ENCODE measurements around the gene EML4. TPM values are rescaled to one million over a fixed set of nuclear protein-coding genes. Genes with fewer than 3 reads are reported as not detected.

EML4 gene
- total RNA-seq, 1 donor from 2014 or later, result 167 TPM

GRCh38 chr2:42218712-42219111, 49.6 kb downstream of the EML4 start:
- Histone ChIP-seq H3K4me1 (no peaks in the 10 kb centered on the region), H3K9me3 (ENCODE audit: low read depth) (peaks cover 5% of the 10 kb centered on the region), H3K4me3 (no peak overlapping the region), H3K79me2 (ENCODE audit: low read depth) (peaks cover 97% of the 10 kb centered on the region), H4K20me1 (ENCODE audit: low read depth) (peaks cover 53% of the 10 kb centered on the region), H2AFZ (replicated peaks) (no peak overlapping the region), H3K36me3 (no peaks in the 10 kb centered on the region), H3K9ac (no peak overlapping the region), H3K4me2 (no peak overlapping the region), H3F3A (ENCODE audit: low read depth) (peaks cover 6% of the 10 kb centered on the region), H3K27ac (no peak overlapping the region), H3K27me3 (no peaks in the 10 kb centered on the region)
- Mint-ChIP-seq H3K9me3 (peaks cover 8% of the 10 kb centered on the region), H3K27ac (no peak overlapping the region), H3K27me3 (ENCODE audit: insufficient read depth, low read depth) (no peaks in the 10 kb centered on the region), H3K4me3 (no peak overlapping the region), H3K36me3 (peaks cover 10% of the 10 kb centered on the region), H3K4me1 (no peaks in the 10 kb centered on the region)
- no peak for DNase-seq (ENCODE audit: low spot score)
- no peak for TF ChIP-seq CTCF (IDR thresholded peaks at IDR 0.05)
- TF ChIP-seq EZH2phosphoT487 (IDR thresholded peaks at IDR 0.05), result no peak
- TF ChIP-seq EZH2 (IDR thresholded peaks at IDR 0.05), result no peak

GRCh38 chr2:42219160-42219559, 50.0 kb downstream of the EML4 start:
- Histone ChIP-seq H2AFZ (replicated peaks) (no peak overlapping the region), H3K4me3 (no peak overlapping the region), H3K9ac (no peak overlapping the region), H3K27me3 (no peaks in the 10 kb centered on the region), H3K4me2 (no peak overlapping the region), H3K36me3 (no peaks in the 10 kb centered on the region), H3F3A (ENCODE audit: low read depth) (peaks cover 9% of the 10 kb centered on the region), H3K79me2 (ENCODE audit: low read depth) (peaks cover 97% of the 10 kb centered on the region), H3K27ac (no peak overlapping the region), H3K4me1 (no peaks in the 10 kb centered on the region), H4K20me1 (ENCODE audit: low read depth) (peaks cover 53% of the 10 kb centered on the region), H3K9me3 (ENCODE audit: low read depth) (peaks cover 5% of the 10 kb centered on the region)
- Mint-ChIP-seq H3K36me3 (peaks cover 10% of the 10 kb centered on the region), H3K4me3 (no peak overlapping the region), H3K4me1 (no peaks in the 10 kb centered on the region), H3K27ac (no peak overlapping the region), H3K27me3 (ENCODE audit: insufficient read depth, low read depth) (no peaks in the 10 kb centered on the region), H3K9me3 (peaks cover 8% of the 10 kb centered on the region)
- TF ChIP-seq EZH2 (IDR thresholded peaks at IDR 0.05) (no peak), CTCF (IDR thresholded peaks at IDR 0.05) (no peak), EZH2phosphoT487 (IDR thresholded peaks at IDR 0.05) (no peak)
- no peak for DNase-seq (ENCODE audit: low spot score)

- Histone ChIP-seq H3K9ac (no peak overlapping the region), H3K36me3 (no peaks in the 10 kb centered on the region), H3K9me3 (ENCODE audit: low read depth) (peaks cover 5% of the 10 kb centered on the region), H3K4me3 (no peak overlapping the region), H3K4me2 (no peak overlapping the region), H3K27me3 (no peaks in the 10 kb centered on the region), H3K4me1 (no peaks in the 10 kb centered on the region), H3K79me2 (ENCODE audit: low read depth) (peaks cover 97% of the 10 kb centered on the region), H2AFZ (replicated peaks) (no peak overlapping the region), H4K20me1 (ENCODE audit: low read depth) (peaks cover 51% of the 10 kb centered on the region), H3F3A (ENCODE audit: low read depth) (peaks cover 11% of the 10 kb centered on the region), H3K27ac (no peak overlapping the region)
- H3K27ac Mint-ChIP-seq, result no peak overlapping the region
- H3K4me1 Mint-ChIP-seq, result no peaks in the 10 kb centered on the region
- DNase-seq (ENCODE audit: low spot score), result no peak
- TF ChIP-seq EZH2phosphoT487 (IDR thresholded peaks at IDR 0.05) (no peak), CTCF (IDR thresholded peaks at IDR 0.05) (no peak), EZH2 (IDR thresholded peaks at IDR 0.05) (no peak)
- H3K9me3 Mint-ChIP-seq, result peaks cover 8% of the 10 kb centered on the region
- H3K27me3 Mint-ChIP-seq (ENCODE audit: insufficient read depth, low read depth), result no peaks in the 10 kb centered on the region
- H3K36me3 Mint-ChIP-seq, result peaks cover 10% of the 10 kb centered on the region
- H3K4me3 Mint-ChIP-seq, result no peak overlapping the region
Measured at GRCh38 chr2:42220566-42220965, 51.4 kb downstream of the EML4 start.

Measured in neural progenitor cell (in vitro differentiated cells).